GM12878 (cell line): ENCODE data around the gene CEP170B. TPM values are rescaled to one million over a fixed set of nuclear protein-coding genes. Genes with fewer than 3 reads are reported as not detected.

ENCODE experiments used
- ATAC-seq: fragments of 200-7000 bp; cut with Tn5 transposase; 3 replicates; pipeline ENCODE4 v1.9.1; 2020; ENCODE audit warnings: mild to moderate bottlenecking, moderate library complexity
- BruUV-seq: library from RNA; stranded (reverse); fragments of 400-500 nt; replicated peaks from 2 replicates; lab custom pipeline; 2021; lab: Mats Ljungman, UMichigan
- CTCF ChIA-PET: fragments of 300-600 bp; sonication (Branson Sonifier 250); formaldehyde crosslinking; extraction: SDS; loops from one replicate; lab custom pipeline; 2021; ENCODE audit warnings: inconsistent platforms; lab: Yijun Ruan, JAX
- POLR2A ChIA-PET: fragments of 350-600 bp; formaldehyde crosslinking; extraction: SDS; loops from one replicate; lab custom pipeline; 2021; ENCODE audit warnings: inconsistent platforms; lab: Charles Lee
- RAD21 ChIA-PET: fragments of 300-600 bp; sonication (Branson Sonifier 250); formaldehyde crosslinking; loops from one replicate; lab custom pipeline; 2023; ENCODE audit warnings: antibody characterized with exemption; ENCODE audit not compliant: unreplicated experiment; lab: Charles Lee
- SMC1A ChIA-PET: fragments of 300-600 bp; sonication (Branson Sonifier 250); formaldehyde crosslinking; loops from one replicate; lab custom pipeline; 2023; ENCODE audit not compliant: unreplicated experiment, uncharacterized antibody; lab: Charles Lee
- DNase-seq: peaks from one replicate; pipeline ENCODE4 v3.0.0-alpha.2; 2011; ENCODE audit warnings: low read depth, low spot score
- FAIRE-seq: peaks from 3 replicates; lab custom pipeline; 2011; peaks lifted over from hg19 to GRCh38; lab: Jason Lieb, UNC
- H2AFZ ChIP-seq: 2 replicates; pipeline ENCODE4 v1.6.0; 2011; ENCODE audit warnings: low read depth, low read length, control low read depth; ENCODE audit not compliant: control insufficient read depth
- H3K27ac ChIP-seq: 2 replicates; pipeline ENCODE4 v1.5.1; 2011; ENCODE audit warnings: control low read depth; ENCODE audit not compliant: control insufficient read depth, insufficient read depth
- H3K27me3 ChIP-seq, 2 experiments: replicated peaks in 1 of 2; 2 replicates each; pipeline versions ENCODE4 v1.6.0 to v1.6.1; 2011; ENCODE audit warnings: low read length in 1 of 2; ENCODE audit not compliant: control insufficient read depth in 2 of 2, insufficient read depth in 2 of 2
- H3K36me3 ChIP-seq, 2 experiments: 2 replicates each; pipeline ENCODE4 v1.5.1; 2011; ENCODE audit warnings: low read length in 1 of 2; ENCODE audit not compliant: control insufficient read depth in 2 of 2, insufficient read depth in 2 of 2
- H3K4me1 ChIP-seq: 2 replicates; pipeline ENCODE4 v1.6.1; 2011; ENCODE audit warnings: mild to moderate bottlenecking, low read length, moderate library complexity, mixed read lengths; ENCODE audit not compliant: control insufficient read depth, insufficient read depth
- H3K4me2 ChIP-seq: 2 replicates; pipeline ENCODE4 v1.6.0; 2011; ENCODE audit warnings: control low read depth; ENCODE audit not compliant: control insufficient read depth, insufficient read depth
- H3K4me3 ChIP-seq: fragments of 200-600 bp; sonication (generic); 2 replicates; pipeline ENCODE4 v1.5.1; 2016
- H3K79me2 ChIP-seq: 2 replicates; pipeline ENCODE4 v1.6.0; 2011; ENCODE audit warnings: low read length; ENCODE audit not compliant: control insufficient read depth, insufficient read depth
- H3K9ac ChIP-seq: 2 replicates; pipeline ENCODE4 v1.8.0; 2011; ENCODE audit warnings: low read length, control low read depth, mixed read lengths; ENCODE audit not compliant: control insufficient read depth, insufficient read depth
- H3K9me3 ChIP-seq: replicated peaks from 3 replicates; pipeline ENCODE4 v1.5.1; 2011; ENCODE audit warnings: mild to moderate bottlenecking, low read length; ENCODE audit not compliant: control insufficient read depth, insufficient read depth
- H4K20me1 ChIP-seq: 2 replicates; pipeline ENCODE4 v1.6.0; 2011; ENCODE audit not compliant: control insufficient read depth, insufficient read depth
- ASH2L ChIP-seq: fragments of 300-600, 200-600 bp; sonication (generic); IDR thresholded peaks from 2 replicates; pipeline ENCODE4 v1.6.1; 2017; ENCODE audit warnings: low read depth, mild to moderate bottlenecking, borderline replicate concordance
- BHLHE40 ChIP-seq, 2 experiments: fragments of 450-650 bp in 1 of 2; IDR thresholded peaks; 2 replicates each; pipeline ENCODE4 v1.6.1; 2011 to 2017; ENCODE audit warnings: low read depth in 2 of 2, borderline replicate concordance in 1 of 2, improper control_type of control experiment in 1 of 2, low read length in 1 of 2, mild to moderate bottlenecking in 1 of 2
- BRCA1 ChIP-seq: IDR thresholded peaks from 2 replicates; pipeline ENCODE4 v1.6.1; 2011; ENCODE audit warnings: low read depth, low read length, improper control_type of control experiment
- CTCF ChIP-seq, 3 experiments: IDR thresholded peaks in 2 of 3; conservative IDR thresholded peaks in 1 of 3; 2 replicates each; pipeline ENCODE4 v1.5.1; 2011; ENCODE audit warnings: low read depth in 3 of 3, low read length in 3 of 3, mild to moderate bottlenecking in 3 of 3, control low read depth in 2 of 3, moderate library complexity in 2 of 3, inconsistent platforms in 1 of 3, mixed read lengths in 1 of 3; ENCODE audit not compliant: control insufficient read depth in 2 of 3, insufficient read depth in 1 of 3; ENCODE audit errors: extremely low read depth in 1 of 3
- E4F1 ChIP-seq: fragments of 450-650 bp; IDR thresholded peaks from 2 replicates; pipeline ENCODE4 v1.6.1; 2018; ENCODE audit warnings: borderline replicate concordance, mild to moderate bottlenecking; ENCODE audit not compliant: partially characterized antibody
- IKZF1 ChIP-seq: fragments of 450-650 bp; conservative IDR thresholded peaks from 2 replicates; pipeline ENCODE4 v1.6.1; 2017; ENCODE audit warnings: antibody characterized with exemption, mild to moderate bottlenecking
- POLR2AphosphoS5 ChIP-seq: IDR thresholded peaks from 2 replicates; pipeline ENCODE4 v1.6.1; 2011; ENCODE audit warnings: mild to moderate bottlenecking, low read length, inconsistent platforms
- RAD21 ChIP-seq: IDR thresholded peaks from 2 replicates; pipeline ENCODE4 v1.6.1; 2011; ENCODE audit warnings: mild to moderate bottlenecking, low read depth, low read length, moderate library complexity; ENCODE audit not compliant: insufficient read depth
- SMC3 ChIP-seq: IDR thresholded peaks from 2 replicates; pipeline ENCODE4 v1.6.1; 2011; ENCODE audit warnings: low read length, improper control_type of control experiment, borderline replicate concordance
- SREBF1 ChIP-seq: IDR thresholded peaks from 2 replicates; pipeline ENCODE4 v1.6.1; 2012; ENCODE audit warnings: mild to moderate bottlenecking, low read length
- SRF ChIP-seq, 2 experiments: IDR thresholded peaks; 2 replicates each; pipeline ENCODE4 v1.6.1; 2011; ENCODE audit warnings: low read depth in 2 of 2, low read length in 2 of 2, mild to moderate bottlenecking in 1 of 2, moderate library complexity in 1 of 2
- TBL1XR1 ChIP-seq: IDR thresholded peaks from 2 replicates; pipeline ENCODE4 v1.6.1; 2012; ENCODE audit warnings: low read depth, low read length, improper control_type of control experiment
- YY1 ChIP-seq: IDR thresholded peaks from 2 replicates; pipeline ENCODE4 v1.6.1; 2011; ENCODE audit warnings: low read depth, mild to moderate bottlenecking, low read length
- ZZZ3 ChIP-seq: IDR thresholded peaks from 2 replicates; pipeline ENCODE4 v1.6.1; 2011; ENCODE audit warnings: low read depth; ENCODE audit not compliant: control insufficient read depth, insufficient read length
- WGBS: methylation state at CpG from one replicate; pipeline ENCODE4 v1.1.6; 2016; ENCODE audit warnings: low lambda C conversion rate; ENCODE audit not compliant: insufficient replicate concordance, insufficient coverage; ENCODE audit errors: missing lambda C conversion rate; 5-methylcytosine and 5-hydroxymethylcytosine counted together
- in situ Hi-C: fragments of 300-500 bp; cut with MboI; formaldehyde crosslinking; loops from 9 replicates; pipeline ENCODE4 v1.14.3; 2018; ENCODE audit warnings: mixed read lengths
- intact Hi-C: fragments of 100-400 bp; cut with micrococcal nuclease; formaldehyde crosslinking; loops from one replicate; pipeline ENCODE4 v1.14.2; 2022; ENCODE audit not compliant: unreplicated experiment
- polyA plus RNA-seq, 11 experiments: library from polyadenylated mRNA; depleted of rRNA in 4 of 11; unstranded in 6 of 11; stranded (reverse) in 5 of 11; fragments of >200 nt; fragmentation: Nextera tagmentation in 4 of 11; fragmentation: Illumina TruSeq in 1 of 11; extraction: Ambion mirVana in 4 of 11; extraction: Trizol in 1 of 11; gene quantifications; 1 replicate in 1 of 11; 2 replicates in 10 of 11; pipeline versions ENCODE4 v1.2.1 to v1.2.3, GENCODE V29; 2011 to 2016; ENCODE audit warnings: inconsistent platforms in 2 of 11, missing spikeins in 2 of 11, low read depth in 1 of 11
- total RNA-seq, 4 experiments: library from RNA; depleted of rRNA in 3 of 4; stranded (reverse); fragments of >200 nt in 3 of 4; fragmentation: Illumina TruSeq in 1 of 4; extraction: Trizol in 1 of 4; gene quantifications; 2 replicates each; pipeline versions ENCODE4 v1.2.1 to v1.2.3, GENCODE V29; 2013 to 2021

Gene CEP170B
- total and polyA plus RNA-seq, 10 of the 15 experiments (the other 5 are each of a cell fraction or from before 2014, with no cell fraction given), result 0.01 to 0.44 (median 0.05) TPM; not detected in 4

GRCh38 chr14:104826189-104826860 lies 38.7 kb upstream of the CEP170B start:
- H4K20me1 ChIP-seq, result no peaks in the 10 kb centered on the region
- H3K4me2 ChIP-seq, result peak overlapping the region; percentile 90
- ChIA-PET RAD21 (interaction anchor here (0.8 to 2.4 kb wide), 5 partner anchors 29 to 74 kb away, joined by 3 to 33 read pairs (median 4); partner anchors contain the start of gene SIVA1), SMC1A (interaction anchor here (1.0 to 2.0 kb wide), 2 partner anchors 58 to 61 kb away, joined by 4 to 6 read pairs; no protein-coding TSS in a partner anchor)
- TF ChIP-seq RAD21 (peak; percentile 80), BRCA1 (no peak), BHLHE40 (IDR thresholded peaks at IDR 0.05; ENCODE audit: borderline replicate concordance in 1 of 2, low read depth in 2 of 2, low read length in 1 of 2) (peak in 1 of 2 experiments; percentile 13; a peak in 1 of 4 replicates), SRF (IDR thresholded peaks at IDR 0.05; ENCODE audit: low read depth in 2 of 2, low read length in 2 of 2) (0 out of 4 replicates have a peak, but pooled peaks of 1 of the 2 experiments have one; percentile 22), ZZZ3 (no peak), TBL1XR1 (no peak), CTCF (IDR thresholded peaks at IDR 0.05 in 2 of 3, conservative IDR thresholded peaks at IDR 0.05 in 1 of 3; ENCODE audit: control insufficient read depth in 2 of 3, extremely low read depth in 1 of 3, insufficient read depth in 1 of 3, low read depth in 3 of 3, low read length in 3 of 3) (peak; percentile 43 to 73 (median 60); a peak in 5 of 6 replicates), YY1 (peak; percentile 80), SREBF1 (no peak), SMC3 (peak; percentile 56; the same call in 1 of the 2 replicates), POLR2AphosphoS5 (no peak), E4F1 (no peak), ASH2L (no peak), IKZF1 (peak; percentile 52)
- TF ChIP-seq, all 136 proteins: peak for 7
- DNase-seq (no peak), ATAC-seq (peak; percentile 97), FAIRE-seq (no peak)
- Histone ChIP-seq H2AFZ (peak overlapping the region; percentile 79), H3K27me3 (peaks cover 0 to 3% of the 10 kb centered on the region in 2 experiments; a peak in 1 of 4 replicates), H3K9me3 (no peaks in the 10 kb centered on the region; the same call in 2 of the 3 replicates), H3K36me3 (no peaks in the 10 kb centered on the region), H3K4me1 (peaks cover 5% of the 10 kb centered on the region; the same call in 1 of the 2 replicates), H3K9ac (peak overlapping the region; percentile 36), H3K79me2 (no peaks in the 10 kb centered on the region), H3K4me3 (peak overlapping the region; percentile 71; the same call in 1 of the 2 replicates), H3K27ac (no peak overlapping the region)
- 3% methylated on average over 15 of the region's 54 CpGs for WGBS
- no TSS peak for BruUV-seq
- intact Hi-C loops, result loop anchor here (1.0 kb wide), 1 partner anchor 58 kb away; no protein-coding TSS in a partner anchor
- POLR2A ChIA-PET, result interaction anchor here (1.0 kb wide), 1 partner anchor 58 kb away, joined by 5 read pairs; no protein-coding TSS in a partner anchor
- in situ Hi-C loops, result no loop called here
- CTCF ChIA-PET, result interaction anchor here (0.6 to 2.6 kb wide), 13 partner anchors 13 to 220 kb away, joined by 3 to 48 read pairs (median 4); partner anchors contain the start of genes ADSS1 and SIVA1
